Liver (tissue), 9 donors: ENCODE measurements around the gene AEBP2. TPM values are rescaled to one million over a fixed set of nuclear protein-coding genes. Genes with fewer than 3 reads are reported as not detected.

Experiments used
- DNase-seq: peaks from one replicate; pipeline ENCODE4 v3.0.0-alpha.2; 2017; ENCODE audit warnings: low spot score
- H3K27ac ChIP-seq, 2 donors: one replicate each; pipeline ENCODE4 v1.7.0; 2013; ENCODE audit warnings: inconsistent platforms in 2 of 2, low read length in 2 of 2, control low read depth in 1 of 2, low read depth in 1 of 2, mild to moderate bottlenecking in 1 of 2
- H3K27me3 ChIP-seq, 4 donors: one replicate each; pipeline versions ENCODE4 v1.6.1 to v1.7.0; 2013; ENCODE audit warnings: low read length in 3 of 4, inconsistent platforms in 1 of 4, mild to moderate bottlenecking in 1 of 4, moderate library complexity in 1 of 4; ENCODE audit not compliant: control insufficient read depth in 4 of 4, insufficient read depth in 4 of 4
- H3K36me3 ChIP-seq, 4 donors: one replicate each; pipeline versions ENCODE4 v1.6.1 to v1.7.0; 2013; ENCODE audit warnings: low read length in 3 of 4, mild to moderate bottlenecking in 3 of 4, low read depth in 1 of 4, moderate library complexity in 1 of 4; ENCODE audit not compliant: control insufficient read depth in 4 of 4, insufficient read depth in 3 of 4
- H3K4me1 ChIP-seq, 4 donors: one replicate each; pipeline versions ENCODE4 v1.6.1 to v1.7.0; 2013; ENCODE audit warnings: low read length in 3 of 4, mild to moderate bottlenecking in 3 of 4, moderate library complexity in 1 of 4; ENCODE audit not compliant: control insufficient read depth in 4 of 4, insufficient read depth in 4 of 4
- H3K4me3 ChIP-seq, 3 donors: one replicate each; pipeline versions ENCODE4 v1.6.1 to v1.7.0; 2013; ENCODE audit warnings: low read length in 3 of 3, control low read depth in 1 of 3, low read depth in 1 of 3, mild to moderate bottlenecking in 1 of 3
- H3K9ac ChIP-seq, 2 donors: one replicate each; pipeline ENCODE4 v1.7.0; 2013; ENCODE audit warnings: low read length in 2 of 2, mild to moderate bottlenecking in 2 of 2, moderate library complexity in 2 of 2, control low read depth in 1 of 2, low read depth in 1 of 2
- H3K9me3 ChIP-seq, 4 donors: one replicate each; pipeline versions ENCODE4 v1.6.1 to v1.7.0; 2013; ENCODE audit warnings: low read length in 3 of 4; ENCODE audit not compliant: control insufficient read depth in 4 of 4
- ATF3 ChIP-seq: IDR thresholded peaks from 2 replicates; pipeline ENCODE4 v1.6.1; 2016; ENCODE audit warnings: antibody characterized with exemption
- EGR1 ChIP-seq, 2 donors: IDR thresholded peaks; 2 replicates each; pipeline ENCODE4 v1.6.1; 2016 to 2018; ENCODE audit warnings: antibody characterized with exemption in 2 of 2, low read depth in 2 of 2
- FOXA1 ChIP-seq: IDR thresholded peaks from 2 replicates; pipeline ENCODE4 v1.6.1; 2016; ENCODE audit warnings: antibody characterized with exemption
- FOXA2 ChIP-seq: IDR thresholded peaks from 2 replicates; pipeline ENCODE4 v1.6.1; 2016; ENCODE audit warnings: antibody characterized with exemption
- GABPA ChIP-seq, 2 donors: IDR thresholded peaks in 1 of 2; conservative IDR thresholded peaks in 1 of 2; 2 replicates each; pipeline ENCODE4 v1.6.1; 2016; ENCODE audit warnings: antibody characterized with exemption in 2 of 2, mild to moderate bottlenecking in 1 of 2, moderate library complexity in 1 of 2
- HNF4A ChIP-seq, 2 donors: conservative IDR thresholded peaks; 2 replicates each; pipeline ENCODE4 v1.6.1; 2016; ENCODE audit warnings: antibody characterized with exemption in 2 of 2, mild to moderate bottlenecking in 2 of 2
- HNF4G ChIP-seq: IDR thresholded peaks from 2 replicates; pipeline ENCODE4 v1.6.1; 2016; ENCODE audit warnings: antibody characterized with exemption
- JUND ChIP-seq, 2 donors: IDR thresholded peaks; 2 replicates each; pipeline ENCODE4 v1.6.1; 2016; ENCODE audit warnings: antibody characterized with exemption in 2 of 2
- NR2F2 ChIP-seq: IDR thresholded peaks from 2 replicates; pipeline ENCODE4 v1.6.1; 2016; ENCODE audit warnings: antibody characterized with exemption
- RAD21 ChIP-seq, 2 donors: IDR thresholded peaks; 2 replicates each; pipeline ENCODE4 v1.6.1; 2016; ENCODE audit warnings: antibody characterized with exemption in 2 of 2, mild to moderate bottlenecking in 2 of 2
- REST ChIP-seq: IDR thresholded peaks from 2 replicates; pipeline ENCODE4 v1.6.1; 2016; ENCODE audit warnings: antibody characterized with exemption, mild to moderate bottlenecking
- RXRA ChIP-seq, 2 donors: IDR thresholded peaks; 2 replicates each; pipeline ENCODE4 v1.6.1; 2017 to 2018; ENCODE audit warnings: antibody characterized with exemption in 2 of 2, mild to moderate bottlenecking in 1 of 2
- SP1 ChIP-seq: IDR thresholded peaks from 2 replicates; pipeline ENCODE4 v1.6.1; 2018; ENCODE audit warnings: antibody characterized with exemption, mild to moderate bottlenecking
- TAF1 ChIP-seq: conservative IDR thresholded peaks from 2 replicates; pipeline ENCODE4 v1.6.1; 2016; ENCODE audit warnings: antibody characterized with exemption, mild to moderate bottlenecking
- YY1 ChIP-seq: IDR thresholded peaks from 2 replicates; pipeline ENCODE4 v1.6.1; 2016; ENCODE audit warnings: antibody characterized with exemption, mild to moderate bottlenecking
- ZBTB33 ChIP-seq: IDR thresholded peaks from 2 replicates; pipeline ENCODE4 v1.6.1; 2016; ENCODE audit warnings: antibody characterized with exemption
- WGBS: extraction: QIAGEN DNeasy Blood & Tissue Kit; methylation state at CpG from one replicate; pipeline ENCODE4 v1.1.7; 2013; 5-methylcytosine and 5-hydroxymethylcytosine counted together
- polyA plus RNA-seq, 2 donors: library from polyadenylated mRNA; stranded (reverse) in 1 of 2; unstranded in 1 of 2; fragments of 200-250 nt in 1 of 2; fragments of >200 nt in 1 of 2; fragmentation: Nextera tagmentation in 1 of 2; extraction: Ambion mirVana in 1 of 2; gene quantifications; one replicate each; pipeline versions ENCODE4 v1.2.1 to v1.2.3, GENCODE V29; 2013 to 2015
- total RNA-seq, 2 donors: library from RNA; depleted of rRNA; stranded (reverse); fragments of >200 nt; gene quantifications; one replicate each; pipeline ENCODE4 v1.2.3, GENCODE V29; 2014
- TF ChIP-seq, protein P1 (sequence below): fragments of 150-350 bp; IDR thresholded peaks from 2 replicates; pipeline ENCODE4 v1.5.1; 2017; ENCODE audit warnings: improper control_type of control experiment, low read depth, low read length; ENCODE audit not compliant: missing input control
- TF ChIP-seq, protein P2 (sequence below): IDR thresholded peaks from 2 replicates; pipeline ENCODE4 v1.6.1; 2016; ENCODE audit warnings: antibody characterized with exemption
- donor health status: healthy.
- donor health status: healthy.
- donor health status: healthy.
- donor health status: healthy.
- donor health status: healthy.

The AEBP2 gene
- total and polyA plus RNA-seq, 4 donors, result 4.6 to 18.8 (median 8.9) TPM

DNA sequence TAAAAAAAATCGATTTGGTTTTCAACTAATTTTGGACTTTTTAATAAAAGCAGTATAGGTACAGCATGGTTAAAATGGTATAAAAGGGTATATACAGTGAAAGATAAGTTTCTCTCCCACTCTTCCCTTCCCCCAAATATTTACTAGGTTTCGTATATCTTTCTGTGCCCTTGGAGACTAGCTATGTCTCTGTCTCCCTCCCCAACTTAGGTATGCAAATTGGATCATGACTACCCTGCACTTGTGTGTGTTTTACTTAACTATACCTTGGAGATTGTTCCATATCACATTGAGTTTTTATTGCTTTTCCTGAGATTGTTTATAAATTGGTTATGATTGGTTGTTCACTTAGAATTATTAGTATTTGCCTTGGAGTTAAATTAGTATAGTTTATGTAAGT, 19.4 kb downstream of the AEBP2 start (continued):
- TF ChIP-seq REST (no peak), YY1 (no peak)

GRCh38 chr12:19461999-19462398, 22.7 kb downstream of the AEBP2 start:
- no peaks in the 10 kb centered on the region for H3K9me3 ChIP-seq
- no peak overlapping the region for H3K4me3 ChIP-seq
- H3K4me1 ChIP-seq, result peaks cover 0 to 1% (median 0%) of the 10 kb centered on the region in 4 donors
- no peak overlapping the region for H3K9ac ChIP-seq
- peaks cover 0 to 7% (median 2%) of the 10 kb centered on the region in 4 donors for H3K36me3 ChIP-seq
- no peak for DNase-seq
- WGBS, result 59% methylated on average over 1 of the region's 1 CpG
- no peak overlapping the region for H3K27ac ChIP-seq
- H3K27me3 ChIP-seq, result no peaks in the 10 kb centered on the region
- TF ChIP-seq RAD21 (IDR thresholded peaks at IDR 0.05) (no peak), EGR1 (IDR thresholded peaks at IDR 0.05; ENCODE audit: low read depth in 2 of 2) (no peak), SP1 (no peak), FOXA2 (no peak), TAF1 (no peak), GABPA (IDR thresholded peaks at IDR 0.05 in 1 of 2, conservative IDR thresholded peaks at IDR 0.05 in 1 of 2) (no peak), ZBTB33 (no peak), YY1 (no peak), ATF3 (no peak), HNF4G (no peak), JUND (IDR thresholded peaks at IDR 0.05) (no peak), RXRA (IDR thresholded peaks at IDR 0.05) (no peak), FOXA1 (no peak)
- TF ChIP-seq, protein P1, sequence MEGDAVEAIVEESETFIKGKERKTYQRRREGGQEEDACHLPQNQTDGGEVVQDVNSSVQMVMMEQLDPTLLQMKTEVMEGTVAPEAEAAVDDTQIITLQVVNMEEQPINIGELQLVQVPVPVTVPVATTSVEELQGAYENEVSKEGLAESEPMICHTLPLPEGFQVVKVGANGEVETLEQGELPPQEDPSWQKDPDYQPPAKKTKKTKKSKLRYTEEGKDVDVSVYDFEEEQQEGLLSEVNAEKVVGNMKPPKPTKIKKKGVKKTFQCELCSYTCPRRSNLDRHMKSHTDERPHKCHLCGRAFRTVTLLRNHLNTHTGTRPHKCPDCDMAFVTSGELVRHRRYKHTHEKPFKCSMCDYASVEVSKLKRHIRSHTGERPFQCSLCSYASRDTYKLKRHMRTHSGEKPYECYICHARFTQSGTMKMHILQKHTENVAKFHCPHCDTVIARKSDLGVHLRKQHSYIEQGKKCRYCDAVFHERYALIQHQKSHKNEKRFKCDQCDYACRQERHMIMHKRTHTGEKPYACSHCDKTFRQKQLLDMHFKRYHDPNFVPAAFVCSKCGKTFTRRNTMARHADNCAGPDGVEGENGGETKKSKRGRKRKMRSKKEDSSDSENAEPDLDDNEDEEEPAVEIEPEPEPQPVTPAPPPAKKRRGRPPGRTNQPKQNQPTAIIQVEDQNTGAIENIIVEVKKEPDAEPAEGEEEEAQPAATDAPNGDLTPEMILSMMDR, result no peak

DNA sequence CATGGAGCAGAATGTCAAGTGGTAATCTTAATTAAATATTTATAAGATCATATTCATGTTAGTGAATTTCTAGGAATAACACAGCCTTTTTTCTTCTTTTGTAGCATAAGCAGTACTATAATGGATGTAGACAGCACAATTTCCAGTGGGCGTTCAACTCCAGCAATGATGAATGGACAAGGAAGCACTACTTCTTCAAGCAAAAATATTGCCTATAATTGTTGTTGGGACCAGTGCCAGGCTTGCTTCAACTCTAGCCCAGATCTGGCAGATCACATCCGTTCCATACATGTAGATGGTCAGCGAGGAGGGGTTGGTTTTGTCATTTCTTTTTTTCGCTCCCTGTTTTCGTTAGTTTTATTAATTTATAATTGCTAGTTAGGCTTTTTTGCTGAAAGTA, 23.1 kb downstream of the AEBP2 start:
- H3K36me3 ChIP-seq, result peaks cover 0 to 7% (median 2%) of the 10 kb centered on the region in 4 donors
- no peak overlapping the region for H3K9ac ChIP-seq
- TF ChIP-seq, protein P2, sequence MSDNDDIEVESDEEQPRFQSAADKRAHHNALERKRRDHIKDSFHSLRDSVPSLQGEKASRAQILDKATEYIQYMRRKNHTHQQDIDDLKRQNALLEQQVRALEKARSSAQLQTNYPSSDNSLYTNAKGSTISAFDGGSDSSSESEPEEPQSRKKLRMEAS, result no peak
- TF ChIP-seq FOXA1 (no peak), REST (no peak), YY1 (no peak), EGR1 (IDR thresholded peaks at IDR 0.05; ENCODE audit: low read depth in 2 of 2) (no peak), GABPA (IDR thresholded peaks at IDR 0.05 in 1 of 2, conservative IDR thresholded peaks at IDR 0.05 in 1 of 2) (no peak), HNF4A (conservative IDR thresholded peaks at IDR 0.05) (no peak), NR2F2 (no peak), ATF3 (no peak), HNF4G (no peak), RAD21 (IDR thresholded peaks at IDR 0.05) (no peak), FOXA2 (no peak), SP1 (no peak)
- no peak overlapping the region for H3K4me3 ChIP-seq
- H3K9me3 ChIP-seq, result no peaks in the 10 kb centered on the region
- no peak for DNase-seq
- H3K27me3 ChIP-seq, result no peaks in the 10 kb centered on the region
- no peak overlapping the region for H3K27ac ChIP-seq
- 84% methylated on average over 5 of the region's 5 CpGs for WGBS
- peaks cover 0 to 1% (median 0%) of the 10 kb centered on the region in 4 donors for H3K4me1 ChIP-seq
